Transverse colon (tissue), 3 donors: ENCODE results near the gene HAND2.

Experiments
- EP300 ChIP-seq: sonication (generic); formaldehyde crosslinking; IDR thresholded peaks from one replicate; pipeline ENCODE4 v1.6.1; 2017; ENCODE audit warnings: antibody characterized with exemption, low read depth
- POLR2A ChIP-seq: fragments of 450-650 bp; IDR thresholded peaks from one replicate; pipeline ENCODE4 v1.6.1; 2016; ENCODE audit warnings: antibody characterized with exemption, mild to moderate bottlenecking, moderate library complexity
- TF ChIP-seq, protein P1 (sequence below), 5 experiments: fragments of 200-600 bp in 3 of 5; fragments of 450-650 bp in 2 of 5; sonication (generic) in 3 of 5; IDR thresholded peaks; 1 replicate in 2 of 5; 2 replicates in 3 of 5; pipeline ENCODE4 v1.5.1; 2016 to 2017; ENCODE audit warnings: antibody characterized with exemption in 5 of 5, inconsistent platforms in 3 of 5, mild to moderate bottlenecking in 2 of 5, moderate library complexity in 1 of 5

DNA sequence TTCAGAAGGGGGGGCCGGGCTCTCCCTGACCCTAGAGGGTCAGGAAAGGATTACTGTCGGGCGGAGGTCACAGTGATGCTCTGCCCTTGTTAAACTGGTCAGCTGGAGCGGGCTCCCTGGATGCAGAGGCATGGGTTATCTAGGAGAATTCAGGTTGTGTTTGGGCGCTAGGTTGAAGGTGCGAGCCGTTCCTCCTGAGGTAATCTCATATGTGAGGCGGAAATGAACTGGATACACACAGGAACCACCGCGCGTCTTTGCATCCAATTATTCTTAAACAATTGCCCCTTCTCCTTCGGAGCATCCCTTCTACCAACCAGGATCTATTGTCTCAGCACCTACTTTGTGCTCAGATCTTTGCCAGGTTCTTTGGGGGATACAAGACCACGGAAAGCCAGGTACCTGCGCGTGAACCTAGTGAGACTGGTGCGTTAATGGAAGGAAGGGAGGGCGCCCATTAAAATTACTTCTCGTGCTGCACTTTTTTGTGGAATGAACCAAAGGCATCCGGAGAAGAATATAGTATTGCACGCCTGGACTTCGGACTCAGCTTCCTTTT is 28.4 kb downstream of the HAND2 start:
- no peak for TF ChIP-seq POLR2A
- TF ChIP-seq, protein P1, sequence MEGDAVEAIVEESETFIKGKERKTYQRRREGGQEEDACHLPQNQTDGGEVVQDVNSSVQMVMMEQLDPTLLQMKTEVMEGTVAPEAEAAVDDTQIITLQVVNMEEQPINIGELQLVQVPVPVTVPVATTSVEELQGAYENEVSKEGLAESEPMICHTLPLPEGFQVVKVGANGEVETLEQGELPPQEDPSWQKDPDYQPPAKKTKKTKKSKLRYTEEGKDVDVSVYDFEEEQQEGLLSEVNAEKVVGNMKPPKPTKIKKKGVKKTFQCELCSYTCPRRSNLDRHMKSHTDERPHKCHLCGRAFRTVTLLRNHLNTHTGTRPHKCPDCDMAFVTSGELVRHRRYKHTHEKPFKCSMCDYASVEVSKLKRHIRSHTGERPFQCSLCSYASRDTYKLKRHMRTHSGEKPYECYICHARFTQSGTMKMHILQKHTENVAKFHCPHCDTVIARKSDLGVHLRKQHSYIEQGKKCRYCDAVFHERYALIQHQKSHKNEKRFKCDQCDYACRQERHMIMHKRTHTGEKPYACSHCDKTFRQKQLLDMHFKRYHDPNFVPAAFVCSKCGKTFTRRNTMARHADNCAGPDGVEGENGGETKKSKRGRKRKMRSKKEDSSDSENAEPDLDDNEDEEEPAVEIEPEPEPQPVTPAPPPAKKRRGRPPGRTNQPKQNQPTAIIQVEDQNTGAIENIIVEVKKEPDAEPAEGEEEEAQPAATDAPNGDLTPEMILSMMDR (IDR thresholded peaks at IDR 0.05): no peak
- no peak for TF ChIP-seq EP300
